GM18520 (cell line): ENCODE results near the gene KCNE1.
"Not testable (repeated sequence)": the region's sequence is repeated elsewhere in the genome, so short reads cannot be mapped to it uniquely, and the experiment has no call there.

Source experiments
- ATAC-seq: cut with Tn5 transposase; IDR thresholded peaks from one replicate; pipeline ENCODE4 v1.9.1; 2021; ENCODE audit not compliant: unreplicated experiment

Gene KCNE1

GRCh38 chr21:34428441-34428840 is 83.6 kb downstream of the KCNE1 start:
- ATAC-seq: not testable (repeated sequence)

GRCh38 chr21:34427339-34427738 is 84.7 kb downstream of the KCNE1 start:
- not testable (repeated sequence) for ATAC-seq

DNA sequence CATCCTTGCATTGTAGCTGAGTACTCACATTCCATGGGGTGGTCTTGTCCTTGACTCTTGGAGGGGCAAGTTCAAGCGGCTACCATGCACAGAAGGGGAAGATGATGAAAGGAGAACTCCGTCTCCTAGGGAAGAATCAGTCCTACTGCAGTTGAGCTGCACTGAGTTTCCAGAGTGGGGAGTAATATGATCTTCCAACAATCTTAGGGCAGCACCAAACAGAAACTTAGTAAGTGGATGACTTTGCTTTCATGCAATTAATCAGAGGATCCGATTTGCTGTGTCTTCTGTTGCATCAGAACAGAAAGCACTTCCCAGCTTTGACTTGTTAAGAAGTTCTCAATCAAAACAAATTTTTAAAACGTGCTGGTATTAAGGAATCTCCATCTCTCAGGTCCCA is 88.2 kb downstream of the KCNE1 start, which contains the start of gene SMIM34:
Gene SMIM34 (minus strand): TSS at position 147 of the 400 bp plus-strand sequence. CDS start 112 bp downstream, at position 35.
- ATAC-seq: not testable (repeated sequence)

- ATAC-seq: not testable (repeated sequence)
Measured at GRCh38 chr21:34417448-34418077, 94.4 kb downstream of the KCNE1 start.

- ATAC-seq: not testable (repeated sequence)
Measured at GRCh38 chr21:34407294-34407693, 104.7 kb downstream of the KCNE1 start.

- not testable (repeated sequence) for ATAC-seq
Measured at GRCh38 chr21:34406676-34407075, 105.3 kb downstream of the KCNE1 start.

DNA sequence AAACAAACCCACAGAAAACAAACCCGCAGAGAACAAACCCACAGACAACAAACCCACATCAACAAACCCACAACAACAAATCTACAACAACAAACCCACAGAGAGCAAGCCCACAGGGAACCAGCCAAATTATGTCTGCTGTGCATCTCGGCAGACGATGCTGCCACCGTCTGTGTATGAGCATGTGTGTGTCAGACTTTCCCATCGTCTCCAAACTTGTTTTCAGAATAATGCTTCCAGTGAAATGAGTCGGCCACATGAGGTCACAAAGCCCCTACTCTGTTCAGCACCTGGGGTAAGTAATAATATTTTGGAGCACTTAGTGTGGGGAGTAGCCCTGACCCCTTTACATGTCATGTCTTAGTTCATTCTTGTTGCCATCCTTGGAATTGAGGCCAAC is 105.9 kb downstream of the KCNE1 start:
- ATAC-seq: not testable (repeated sequence)

GRCh38 chr21:34405686-34406085 is 106.3 kb downstream of the KCNE1 start:
- ATAC-seq: not testable (repeated sequence)

- not testable (repeated sequence) for ATAC-seq
Measured at GRCh38 chr21:34404742-34405141, 107.3 kb downstream of the KCNE1 start.

DNA sequence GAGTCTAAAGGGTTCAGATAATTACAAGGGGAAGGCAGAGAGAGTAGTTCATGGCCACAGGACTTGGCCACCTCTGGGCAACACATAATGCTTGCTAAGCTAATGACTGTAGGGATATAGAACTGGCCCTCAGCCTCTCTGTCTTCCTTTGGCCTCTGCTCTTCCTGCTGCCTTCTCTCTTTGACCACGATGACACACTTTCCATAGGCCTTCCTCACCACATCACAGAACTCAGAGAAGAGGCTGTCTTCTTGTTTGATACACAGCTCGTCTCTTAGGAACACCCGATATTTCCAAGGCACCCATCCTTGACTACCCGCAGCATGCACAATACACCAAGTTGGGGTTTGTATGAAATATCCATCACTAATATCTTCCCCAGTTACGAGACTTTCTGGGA is 111.5 kb downstream of the KCNE1 start:
- ATAC-seq: not testable (repeated sequence)
